ENCODE data around the gene CRLF3.

- TF ChIP-seq, protein P1, sequence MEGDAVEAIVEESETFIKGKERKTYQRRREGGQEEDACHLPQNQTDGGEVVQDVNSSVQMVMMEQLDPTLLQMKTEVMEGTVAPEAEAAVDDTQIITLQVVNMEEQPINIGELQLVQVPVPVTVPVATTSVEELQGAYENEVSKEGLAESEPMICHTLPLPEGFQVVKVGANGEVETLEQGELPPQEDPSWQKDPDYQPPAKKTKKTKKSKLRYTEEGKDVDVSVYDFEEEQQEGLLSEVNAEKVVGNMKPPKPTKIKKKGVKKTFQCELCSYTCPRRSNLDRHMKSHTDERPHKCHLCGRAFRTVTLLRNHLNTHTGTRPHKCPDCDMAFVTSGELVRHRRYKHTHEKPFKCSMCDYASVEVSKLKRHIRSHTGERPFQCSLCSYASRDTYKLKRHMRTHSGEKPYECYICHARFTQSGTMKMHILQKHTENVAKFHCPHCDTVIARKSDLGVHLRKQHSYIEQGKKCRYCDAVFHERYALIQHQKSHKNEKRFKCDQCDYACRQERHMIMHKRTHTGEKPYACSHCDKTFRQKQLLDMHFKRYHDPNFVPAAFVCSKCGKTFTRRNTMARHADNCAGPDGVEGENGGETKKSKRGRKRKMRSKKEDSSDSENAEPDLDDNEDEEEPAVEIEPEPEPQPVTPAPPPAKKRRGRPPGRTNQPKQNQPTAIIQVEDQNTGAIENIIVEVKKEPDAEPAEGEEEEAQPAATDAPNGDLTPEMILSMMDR (IDR thresholded peaks at IDR 0.05): no peak
- TF ChIP-seq POLR2AphosphoS5 (IDR thresholded peaks at IDR 0.05; ENCODE audit: low read depth, low read length) (no peak), TCF7L2 (IDR thresholded peaks at IDR 0.05; ENCODE audit: low read depth, low read length) (no peak)
These were observed 22.8 kb downstream of the CRLF3 start for GRCh38 chr17:30801671-30802070.

All from Panc1 (cell line).